Measurements from ENCODE around the gene P3H3. TPM values are rescaled to one million over a fixed set of nuclear protein-coding genes. Genes with fewer than 3 reads are reported as not detected.

P3H3 gene
- polyA plus RNA-seq, 4 donors = 23.3 to 37.5 (median 35.6) TPM

- DNase-seq (ENCODE audit: low read depth in 4 of 4, low spot score in 2 of 4) = no peak
These were observed 33.1 kb upstream of the P3H3 start for GRCh38 chr12:6795088-6795487.

- DNase-seq (ENCODE audit: low read depth in 4 of 4, low spot score in 2 of 4) = no peak
These were observed 31.6 kb upstream of the P3H3 start for GRCh38 chr12:6796576-6796975.

- DNase-seq (ENCODE audit: low read depth in 4 of 4, low spot score in 2 of 4) = no peak
These were observed 29.1 kb upstream of the P3H3 start for GRCh38 chr12:6799147-6799546.

GRCh38 chr12:6807170-6807569 lies 21.0 kb upstream of the P3H3 start:
- no peak for DNase-seq (ENCODE audit: low read depth in 4 of 4, low spot score in 2 of 4)

DNA sequence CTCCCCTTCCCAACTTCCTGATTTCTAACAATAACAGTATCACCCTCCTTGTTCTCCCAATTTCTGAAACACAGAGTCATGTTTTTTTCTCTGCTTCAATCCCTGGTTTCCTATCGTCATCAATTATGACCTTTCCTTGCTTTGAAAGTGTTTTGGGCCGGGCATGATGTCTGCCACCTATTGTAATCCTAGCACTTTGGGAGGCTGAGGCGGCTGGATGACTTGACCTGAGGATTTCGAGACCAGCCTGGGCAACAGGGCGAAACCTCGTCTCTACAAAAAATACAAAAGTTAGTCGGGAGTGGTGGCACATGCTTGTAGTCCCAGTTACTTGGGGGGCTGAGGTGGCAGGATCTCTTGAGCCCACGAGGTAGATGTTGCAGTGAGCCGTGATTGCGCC lies 19.2 kb upstream of the P3H3 start:
- DNase-seq (ENCODE audit: low read depth in 4 of 4, low spot score in 2 of 4) = no peak

GRCh38 chr12:6810758-6811157 lies 17.4 kb upstream of the P3H3 start:
- no peak for DNase-seq (ENCODE audit: low read depth in 4 of 4, low spot score in 2 of 4)

DNA sequence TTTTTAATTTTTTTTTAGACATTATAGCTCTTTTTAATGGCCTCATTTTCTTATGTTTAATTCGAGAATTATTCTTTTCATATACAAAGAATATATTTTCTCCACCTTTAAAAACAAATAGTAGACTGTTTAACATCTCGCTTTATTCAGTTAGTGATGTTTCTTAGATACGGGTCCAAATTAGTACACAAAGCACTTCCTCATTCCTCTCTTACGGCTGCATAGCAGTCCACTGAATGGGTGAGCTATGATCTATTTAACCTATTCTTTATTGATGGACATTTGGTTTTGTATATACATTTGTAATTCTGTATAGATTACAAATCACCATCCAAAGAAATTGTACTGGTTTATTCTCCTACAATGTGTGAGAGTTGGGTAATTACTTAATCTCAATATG lies 14.8 kb upstream of the P3H3 start:
- DNase-seq (ENCODE audit: low read depth in 4 of 4, low spot score in 2 of 4) = no peak

DNA sequence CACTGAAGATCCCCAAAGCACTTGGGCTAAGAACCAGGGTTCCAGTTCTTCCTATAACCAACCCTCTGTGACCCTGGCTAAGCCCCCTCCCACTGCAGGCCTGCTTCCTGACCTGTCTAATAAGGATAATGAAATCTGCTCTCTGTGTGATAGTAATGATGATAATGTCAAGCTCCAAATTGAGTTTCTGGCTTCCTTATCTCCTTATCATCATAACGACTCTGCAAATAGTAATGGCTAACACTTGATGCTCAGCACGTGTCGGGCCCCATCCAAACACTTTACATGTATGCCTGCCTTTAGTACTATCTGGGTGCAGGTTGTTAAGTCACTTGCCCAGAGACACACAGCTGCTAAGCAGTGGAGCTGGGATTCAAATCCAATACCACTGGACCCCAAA lies 11.6 kb upstream of the P3H3 start:
- no peak for DNase-seq (ENCODE audit: low read depth in 4 of 4, low spot score in 2 of 4)

DNA sequence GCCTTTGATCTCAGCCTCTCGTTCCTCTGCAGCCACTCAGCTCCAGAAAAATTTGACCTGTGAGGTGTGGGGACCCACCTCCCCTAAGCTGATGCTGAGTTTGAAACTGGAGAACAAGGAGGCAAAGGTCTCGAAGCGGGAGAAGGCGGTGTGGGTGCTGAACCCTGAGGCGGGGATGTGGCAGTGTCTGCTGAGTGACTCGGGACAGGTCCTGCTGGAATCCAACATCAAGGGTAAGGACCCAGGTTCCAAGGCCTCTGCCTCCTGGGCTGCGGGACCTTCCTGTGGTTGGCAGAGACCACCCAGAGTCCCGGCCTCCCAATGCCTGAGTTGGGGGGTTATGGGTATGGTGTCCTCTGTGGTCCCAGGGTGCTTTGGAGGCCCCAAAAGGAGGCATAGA lies 11.1 kb upstream of the P3H3 start:
- no peak for DNase-seq (ENCODE audit: low read depth in 4 of 4, low spot score in 2 of 4)

DNA sequence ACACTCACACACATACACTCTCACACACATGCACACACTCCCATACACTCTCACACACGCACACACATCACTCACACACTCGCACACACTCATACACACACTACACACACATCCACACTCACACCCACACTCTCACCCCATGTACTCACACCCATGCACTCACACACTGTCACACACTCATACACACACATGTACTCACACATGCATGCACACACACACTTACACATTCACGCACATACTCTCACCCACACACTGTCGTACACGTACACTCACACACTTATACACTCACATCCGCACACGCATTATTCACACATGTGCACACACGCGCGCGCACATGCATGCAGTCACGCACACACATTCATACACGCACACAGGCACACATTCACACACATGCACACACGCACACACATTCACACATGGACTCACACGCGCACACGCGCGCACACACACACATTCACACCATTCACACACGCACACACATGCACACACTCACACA lies 10.5 kb upstream of the P3H3 start:
- DNase-seq (ENCODE audit: low read depth in 4 of 4, low spot score in 2 of 4) = no peak

GRCh38 chr12:6818222-6818621 lies 10.0 kb upstream of the P3H3 start:
- no peak for DNase-seq (ENCODE audit: low read depth in 4 of 4, low spot score in 2 of 4)

- DNase-seq (ENCODE audit: low read depth in 4 of 4, low spot score in 2 of 4) = no peak
These were observed 9.6 kb upstream of the P3H3 start for GRCh38 chr12:6818645-6819044.

- DNase-seq (ENCODE audit: low read depth in 4 of 4, low spot score in 2 of 4) = no peak
These were observed 8.8 kb upstream of the P3H3 start for GRCh38 chr12:6819106-6820030.

- DNase-seq (ENCODE audit: low read depth in 4 of 4, low spot score in 2 of 4) = no peak
These were observed 8.0 kb upstream of the P3H3 start for GRCh38 chr12:6820166-6820565.

DNA sequence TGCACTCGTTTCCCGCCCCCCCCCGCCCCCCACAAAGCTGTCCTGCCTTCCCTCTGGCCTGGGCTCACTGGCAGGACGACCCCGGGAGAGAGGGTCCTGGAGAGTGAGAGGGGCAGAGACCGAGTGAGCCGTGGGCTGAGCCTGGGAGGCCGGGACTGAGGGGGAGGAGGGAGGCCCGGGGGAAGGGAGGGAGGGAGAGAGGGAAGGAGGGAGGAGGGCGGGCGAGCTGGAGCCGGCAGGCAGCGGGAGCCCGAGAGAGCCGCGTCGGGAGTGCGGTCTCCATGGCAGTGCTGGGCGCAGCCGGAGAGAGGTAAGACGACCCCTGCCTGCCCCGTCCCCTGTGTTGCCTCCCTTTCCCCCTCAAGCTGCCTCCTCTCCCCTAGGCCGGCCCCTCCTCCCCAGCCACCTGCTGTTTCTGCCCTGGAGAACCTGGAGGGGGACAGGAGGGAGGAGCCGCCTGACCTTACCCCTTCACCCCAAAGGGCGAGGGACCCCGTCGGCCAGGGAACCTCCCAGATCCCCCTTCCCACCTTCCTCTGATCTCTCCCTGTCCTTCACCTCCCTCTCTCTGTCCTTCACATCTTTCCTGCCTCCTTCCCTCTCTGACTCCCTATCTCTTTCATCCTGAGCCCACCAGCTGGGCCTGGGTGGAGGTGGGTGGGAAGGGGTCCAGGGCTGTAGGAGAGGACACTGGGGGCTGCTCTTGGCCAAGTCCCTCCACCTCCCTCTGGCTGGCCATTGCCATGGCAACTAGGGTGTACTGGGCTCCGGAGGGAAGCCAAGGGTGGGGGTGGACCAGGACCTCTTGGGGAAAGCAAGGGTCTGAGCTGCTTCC lies 6.4 kb upstream of the P3H3 start, which contains the start of gene GPR162:
Gene GPR162, plus strand, starts transcription at position 231 of the 835 bp plus-strand sequence. CDS start 2,078 bp downstream, outside the sequence.
- DNase-seq (ENCODE audit: low read depth in 4 of 4, low spot score in 2 of 4) = peak in 3 of 4 donors; percentile 63 to 80 (median 77)

DNA sequence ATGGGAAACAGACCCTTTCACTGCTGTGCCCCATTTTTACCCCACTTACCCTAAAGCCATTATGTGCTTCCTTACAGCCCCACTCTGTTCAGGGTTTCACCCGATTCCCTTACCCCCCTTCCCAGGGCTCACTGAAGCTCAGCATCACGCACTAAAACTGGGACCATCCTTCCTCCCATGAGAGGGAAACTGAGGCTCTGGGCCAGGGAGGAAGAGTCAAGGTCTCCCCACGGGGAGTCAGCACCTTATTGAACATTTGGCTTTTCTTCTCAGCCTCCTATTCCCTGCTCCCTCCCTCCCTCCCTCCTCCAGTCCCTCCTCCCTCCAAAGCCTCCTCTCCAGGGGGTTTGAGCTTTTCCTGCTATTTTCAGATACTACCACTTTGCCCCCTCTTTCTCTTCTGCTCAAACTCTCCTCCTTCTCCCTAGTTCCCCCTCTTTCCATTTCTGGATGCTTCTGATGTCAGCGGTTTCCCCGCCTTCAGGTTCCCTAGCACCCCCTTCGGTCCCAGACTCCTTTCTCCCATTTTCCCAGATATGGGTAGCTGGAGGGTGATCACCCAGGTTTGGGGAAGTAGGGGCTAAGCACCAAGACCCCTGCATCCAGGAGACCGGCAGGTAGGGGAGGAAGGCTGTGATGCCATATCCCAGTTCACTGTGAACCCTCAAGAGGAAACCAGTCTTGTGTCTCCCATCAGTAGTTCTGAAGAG lies 5.6 kb upstream of the P3H3 start:
- DNase-seq (ENCODE audit: low read depth in 4 of 4, low spot score in 2 of 4) = no peak

GRCh38 chr12:6823182-6824084 lies 4.8 kb upstream of the P3H3 start:
- no peak for DNase-seq (ENCODE audit: low read depth in 4 of 4, low spot score in 2 of 4)

DNA sequence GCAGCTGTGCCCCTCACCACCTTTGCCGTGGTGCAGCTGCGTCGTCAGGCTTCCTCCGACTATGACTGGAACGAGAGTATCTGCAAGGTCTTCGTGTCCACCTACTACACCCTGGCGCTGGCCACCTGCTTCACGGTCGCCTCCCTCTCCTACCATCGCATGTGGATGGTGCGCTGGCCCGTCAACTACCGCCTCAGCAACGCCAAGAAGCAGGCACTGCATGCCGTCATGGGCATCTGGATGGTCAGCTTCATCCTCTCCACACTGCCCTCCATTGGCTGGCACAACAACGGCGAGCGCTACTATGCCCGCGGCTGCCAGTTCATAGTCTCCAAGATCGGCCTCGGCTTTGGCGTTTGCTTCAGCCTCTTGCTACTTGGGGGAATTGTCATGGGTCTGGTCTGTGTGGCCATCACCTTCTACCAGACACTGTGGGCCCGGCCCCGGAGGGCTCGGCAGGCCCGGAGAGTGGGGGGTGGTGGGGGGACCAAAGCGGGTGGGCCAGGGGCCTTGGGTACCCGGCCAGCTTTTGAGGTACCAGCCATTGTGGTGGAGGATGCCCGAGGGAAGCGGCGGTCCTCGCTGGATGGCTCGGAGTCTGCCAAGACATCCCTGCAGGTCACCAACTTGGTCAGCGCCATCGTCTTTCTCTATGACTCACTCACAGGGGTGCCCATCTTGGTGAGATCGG lies 4.0 kb upstream of the P3H3 start:
- DNase-seq (ENCODE audit: low read depth in 4 of 4, low spot score in 2 of 4) = no peak

GRCh38 chr12:6824901-6825381 lies 3.3 kb upstream of the P3H3 start:
- DNase-seq (ENCODE audit: low read depth in 4 of 4, low spot score in 2 of 4) = no peak

All from left renal cortex interstitium (tissue), 4 donors.